Right kidney (tissue), 9 donors: ENCODE data around the gene HMGCL.
"Not testable (repeated sequence)": the region's sequence is repeated elsewhere in the genome, so short reads cannot be mapped to it uniquely, and the experiment has no call there.

Experiments used
- DNase-seq: peaks from one replicate; pipeline ENCODE4 v3.0.0-alpha.2; 2016
- long read RNA-seq, 8 donors: transcript quantifications; one replicate each; lab custom pipeline, GENCODE V29; 2026

HMGCL gene
- long read RNA-seq, donor 1, transcript HMGCL-203 (9 exons, 1,600 nt), result major isoform, 34 of 36 reads
- long read RNA-seq, donor 1, partial matches to known transcripts, result 0 of 36 reads
- long read RNA-seq, donor 1, other reads (novel, unspliced or antisense), result 0 of 36 reads
- long read RNA-seq, donor 2, transcript HMGCL-203 (9 exons, 1,600 nt), result major isoform, 16 of 18 reads
- long read RNA-seq, donor 2, partial matches to known transcripts, result 0 of 18 reads
- long read RNA-seq, donor 2, other reads (novel, unspliced or antisense), result 0 of 18 reads
- long read RNA-seq, donor 3, transcript HMGCL-203 (9 exons, 1,600 nt), result major isoform, 23 of 23 reads
- long read RNA-seq, donor 3, partial matches to known transcripts, result 0 of 23 reads
- long read RNA-seq, donor 3, other reads (novel, unspliced or antisense), result 0 of 23 reads
- long read RNA-seq, donor 4, transcript HMGCL-203 (9 exons, 1,600 nt), result major isoform, 18 of 19 reads
- long read RNA-seq, donor 4, partial matches to known transcripts, result 0 of 19 reads
- long read RNA-seq, donor 4, other reads (novel, unspliced or antisense), result 0 of 19 reads
- long read RNA-seq, donor 5, transcript HMGCL-203 (9 exons, 1,600 nt), result major isoform, 24 of 30 reads
- long read RNA-seq, donor 5, partial matches to known transcripts, result 6 of 30 reads
- long read RNA-seq, donor 5, other reads (novel, unspliced or antisense), result 0 of 30 reads
- long read RNA-seq, donor 6, transcript HMGCL-203 (9 exons, 1,600 nt), result major isoform, 32 of 33 reads
- long read RNA-seq, donor 6, partial matches to known transcripts, result 0 of 33 reads
- long read RNA-seq, donor 6, other reads (novel, unspliced or antisense), result 0 of 33 reads
- long read RNA-seq, donor 7, transcript HMGCL-203 (9 exons, 1,600 nt), result major isoform, 33 of 50 reads
- long read RNA-seq, donor 7, partial matches to known transcripts, result 16 of 50 reads
- long read RNA-seq, donor 7, other reads (novel, unspliced or antisense), result 0 of 50 reads
- long read RNA-seq, donor 8, transcript HMGCL-203 (9 exons, 1,600 nt), result major isoform, 42 of 43 reads
- long read RNA-seq, donor 8, partial matches to known transcripts, result 0 of 43 reads
- long read RNA-seq, donor 8, other reads (novel, unspliced or antisense), result 0 of 43 reads

- DNase-seq, result peak; percentile 87
Observed at GRCh38 chr1:23825076-23825761, at the start of gene HMGCL. Gene HMGCL (minus strand): TSS chr1:23825429. CDS start chr1:23825415, 14 bp downstream.

- DNase-seq, result no peak
Observed at GRCh38 chr1:23872421-23872820, 47.2 kb upstream of the HMGCL start.

DNA sequence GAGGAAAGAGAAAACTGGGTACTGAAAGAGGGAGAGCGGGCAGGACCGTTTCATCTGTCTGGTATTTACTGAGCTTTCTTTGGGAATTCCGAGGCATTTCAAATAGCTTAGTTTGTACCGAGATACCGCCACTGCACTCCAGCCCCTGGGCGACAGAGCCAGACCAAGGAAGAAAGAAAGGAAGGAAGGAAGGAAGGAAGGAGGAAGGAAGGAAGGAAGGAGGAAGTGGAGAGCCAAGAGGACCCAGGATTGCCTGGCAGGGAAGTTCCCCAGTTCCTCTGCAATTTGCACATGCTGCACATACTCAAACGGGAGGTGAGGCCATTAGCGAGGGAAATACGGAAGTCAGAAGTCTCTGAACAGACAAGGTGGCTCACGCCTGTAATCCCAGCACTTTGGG lies 43.8 kb upstream of the HMGCL start:
- DNase-seq, result no peak

GRCh38 chr1:23868557-23869016 lies 43.4 kb upstream of the HMGCL start:
- DNase-seq, result no peak

GRCh38 chr1:23867895-23868556 lies 42.8 kb upstream of the HMGCL start, which contains the start of gene FUCA1:
Gene FUCA1 (minus strand): TSS chr1:23868290. CDS start chr1:23868286, 4 bp downstream.
- DNase-seq, result peak; percentile 90

DNA sequence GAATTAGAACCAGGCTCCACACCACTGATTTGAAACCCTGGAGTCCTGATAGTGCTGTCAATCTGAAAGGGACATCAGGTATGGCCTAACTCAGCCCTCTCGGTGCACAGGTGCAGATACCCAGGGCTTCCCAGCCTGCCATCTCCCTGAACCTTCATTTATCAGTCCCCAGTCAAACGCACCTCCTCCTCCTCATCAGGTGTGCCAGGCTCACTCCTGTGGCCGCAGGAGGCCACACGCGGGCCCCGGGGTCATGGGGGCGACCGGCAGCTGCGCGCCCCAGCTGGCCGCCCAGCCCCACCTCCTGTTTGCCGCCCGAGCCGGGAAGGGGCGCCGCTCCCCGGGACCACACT lies 42.3 kb upstream of the HMGCL start:
- DNase-seq, result no peak

- no peak for DNase-seq
Observed at GRCh38 chr1:23865543-23865930, 40.3 kb upstream of the HMGCL start.

DNA sequence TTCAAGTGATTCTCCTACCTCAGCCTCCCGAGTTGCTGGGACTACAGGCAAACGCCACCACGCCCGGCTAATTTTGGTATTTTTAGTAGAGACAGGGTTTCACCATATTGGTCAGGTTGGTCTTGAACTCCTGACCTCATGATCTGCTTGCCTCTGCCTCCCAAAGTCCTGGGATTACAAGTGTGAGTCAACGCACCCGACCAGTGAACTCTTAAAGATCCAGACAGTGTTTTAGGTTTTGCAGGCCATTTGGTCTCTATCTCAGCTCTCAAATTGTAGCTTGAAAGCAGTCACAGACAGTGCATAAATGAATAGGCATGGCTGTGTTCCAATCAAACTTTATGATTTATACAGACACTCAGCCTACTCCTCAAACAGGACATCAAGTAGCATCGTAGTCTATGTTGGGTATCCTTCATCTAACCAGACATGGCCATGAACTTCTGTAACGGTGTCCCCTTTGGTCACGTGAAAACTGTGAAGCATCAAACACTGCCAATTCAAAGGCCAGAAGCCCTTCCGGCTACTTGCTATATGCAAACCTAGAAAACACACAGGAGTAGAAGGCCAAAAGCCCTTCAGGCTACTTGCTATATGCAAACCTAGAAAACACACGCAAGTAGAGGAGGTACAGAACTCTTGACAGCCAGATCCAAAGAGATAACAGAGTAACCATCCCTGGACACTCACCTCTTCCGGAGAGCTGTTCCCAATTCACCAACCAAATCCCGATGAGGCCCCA lies 39.7 kb upstream of the HMGCL start:
- no peak for DNase-seq

DNA sequence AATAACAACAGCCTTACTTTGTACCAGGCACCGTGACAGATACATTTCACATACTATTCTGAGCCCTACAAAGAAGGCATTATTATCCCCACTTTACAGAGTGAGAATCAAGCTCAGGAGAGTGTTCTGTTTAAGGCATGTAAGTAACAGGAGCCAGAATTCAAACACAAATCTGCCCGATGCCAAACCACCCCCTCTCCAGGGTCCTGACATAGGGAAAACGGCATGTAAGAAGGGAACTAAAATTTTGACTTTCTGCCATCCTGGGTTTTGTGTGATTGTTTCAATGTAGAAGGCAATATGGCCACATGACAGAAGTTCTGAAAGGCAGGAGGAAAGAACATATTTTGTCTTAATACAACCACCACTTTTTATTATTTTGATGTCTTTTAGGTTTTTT lies 37.4 kb upstream of the HMGCL start:
- DNase-seq, result no peak

DNA sequence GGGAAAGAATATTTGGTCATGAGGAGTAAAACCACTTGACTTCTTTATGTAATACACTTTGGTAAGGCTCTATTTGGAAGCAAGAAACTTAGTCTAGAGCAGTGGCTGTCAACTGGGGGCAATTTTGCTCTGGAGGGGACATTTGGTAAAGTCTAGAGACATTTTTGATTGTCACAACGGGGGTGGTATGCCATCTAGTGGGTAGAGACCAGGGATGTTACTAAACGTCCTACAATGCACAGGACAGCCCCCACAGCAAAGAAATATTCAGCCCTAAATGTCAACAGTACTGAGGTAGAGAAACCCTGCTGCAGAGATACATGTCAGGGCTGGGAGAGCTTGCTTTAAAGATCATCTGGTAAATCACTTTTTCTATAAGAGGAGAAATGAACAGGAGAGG lies 29.3 kb upstream of the HMGCL start:
- DNase-seq, result no peak

DNA sequence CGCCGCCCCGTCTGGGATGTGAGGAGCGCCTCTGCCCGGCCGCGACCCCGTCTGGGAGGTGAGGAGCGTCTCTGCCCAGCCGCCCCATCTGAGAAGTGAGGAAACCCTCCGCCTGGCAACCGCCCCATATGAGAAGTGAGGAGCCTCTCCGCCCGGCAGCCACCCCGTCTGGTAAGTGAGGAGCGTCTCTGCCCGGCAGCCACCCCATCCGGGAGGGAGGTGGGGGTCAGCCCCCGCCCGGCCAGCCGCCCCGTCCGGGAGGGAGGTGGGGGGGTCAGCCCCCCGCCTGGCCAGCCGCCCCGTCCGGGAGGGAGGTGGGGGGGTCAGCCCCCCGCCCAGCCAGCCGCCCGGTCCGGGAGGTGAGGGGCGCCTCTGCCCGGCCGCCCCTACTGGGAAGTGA lies 27.9 kb upstream of the HMGCL start:
- not testable (repeated sequence) for DNase-seq

- DNase-seq, result not testable (repeated sequence)
Observed at GRCh38 chr1:23851406-23851805, 26.2 kb upstream of the HMGCL start.

DNA sequence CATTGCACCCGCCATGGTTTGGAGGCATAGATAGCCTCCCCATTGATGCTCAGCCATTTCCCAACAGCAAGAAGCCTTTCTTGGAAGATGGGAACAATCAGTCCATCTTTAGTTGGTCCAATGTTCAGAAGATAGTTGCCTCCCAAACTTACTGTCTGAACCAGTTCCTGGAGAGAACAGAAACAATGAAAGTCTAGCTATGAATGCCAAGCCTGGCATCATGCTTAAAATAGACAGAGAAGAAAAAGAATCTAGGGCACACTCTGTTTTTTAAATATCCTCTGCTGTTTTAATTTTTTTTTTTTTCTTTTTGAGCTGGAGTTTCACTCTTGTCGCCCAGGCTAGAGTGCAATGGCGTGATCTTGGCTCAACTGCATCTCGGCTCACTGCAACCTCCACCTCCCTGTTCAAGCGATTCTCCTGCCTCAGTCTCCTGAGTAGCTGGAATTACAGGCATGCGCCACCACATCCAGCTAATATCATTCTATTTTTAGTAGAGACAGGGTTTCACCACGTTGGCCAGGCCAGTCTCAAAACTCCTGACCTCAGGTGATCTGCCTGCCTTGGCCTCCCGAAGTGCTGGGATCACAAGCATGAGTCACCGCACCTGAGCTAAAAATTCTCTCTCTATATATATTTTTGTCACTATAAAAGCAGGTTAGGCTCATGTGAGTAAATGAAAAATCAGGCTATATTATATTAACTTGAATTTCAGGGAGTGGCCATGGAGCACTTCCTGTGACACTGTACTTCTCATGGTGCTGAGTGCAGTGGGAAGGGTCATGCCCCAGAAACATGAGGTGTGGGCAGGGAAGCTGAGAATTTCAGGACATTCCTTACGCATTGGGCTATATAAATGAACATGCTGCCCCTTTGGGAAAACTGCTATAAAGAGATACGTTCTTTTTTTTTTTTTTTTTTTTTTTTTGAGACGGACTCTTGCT lies 23.7 kb upstream of the HMGCL start:
- DNase-seq, result no peak

DNA sequence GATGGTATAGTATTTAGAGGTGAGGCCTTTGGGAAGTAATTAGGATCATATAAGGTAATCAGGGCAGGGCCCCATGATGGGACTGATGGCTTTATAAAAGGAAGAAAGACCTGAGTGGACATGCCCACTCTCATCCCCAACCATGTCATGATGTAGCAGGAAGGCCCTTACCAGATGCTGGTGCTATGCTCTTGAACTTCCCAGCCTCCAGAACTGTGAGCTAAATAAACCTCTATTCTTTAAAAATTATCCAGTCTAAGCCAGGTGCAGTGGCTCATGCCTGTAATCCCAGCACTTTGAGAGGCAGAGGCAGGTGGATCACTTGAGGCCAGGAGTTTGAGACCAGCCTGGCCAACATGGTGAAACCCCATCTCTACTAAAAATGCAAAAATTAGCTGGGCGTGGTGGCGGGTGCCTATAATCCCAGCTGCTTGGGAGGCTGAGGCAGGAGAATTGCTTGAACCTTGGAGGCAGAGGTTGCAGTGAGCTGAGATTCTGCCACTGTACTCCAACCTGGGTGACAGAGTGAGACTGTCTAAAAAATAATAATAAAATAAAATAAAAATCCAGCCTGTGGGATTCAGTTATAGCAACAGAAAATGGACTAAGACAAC lies 22.4 kb upstream of the HMGCL start:
- not testable (repeated sequence) for DNase-seq

GRCh38 chr1:23845163-23845562 lies 19.9 kb upstream of the HMGCL start:
- no peak for DNase-seq

DNA sequence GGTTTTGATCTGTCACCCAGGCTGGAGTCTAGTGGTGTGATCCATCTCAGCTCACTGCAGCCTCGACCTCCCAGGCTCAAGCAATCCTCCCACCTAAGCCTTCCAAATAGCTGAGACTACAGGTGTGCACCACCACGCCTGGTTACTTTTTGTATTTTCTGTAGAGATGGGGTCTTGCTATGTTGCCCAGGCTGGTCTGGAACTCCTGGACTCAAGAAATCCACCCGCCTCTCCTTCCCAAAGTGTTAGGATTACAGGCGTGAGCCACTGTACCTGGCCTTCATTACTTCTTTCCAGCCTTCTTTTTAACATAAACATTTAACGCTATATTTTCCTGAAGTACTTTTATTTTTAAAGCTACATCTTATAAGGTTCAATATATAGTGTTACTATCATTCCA lies 18.4 kb upstream of the HMGCL start:
- no peak for DNase-seq

DNA sequence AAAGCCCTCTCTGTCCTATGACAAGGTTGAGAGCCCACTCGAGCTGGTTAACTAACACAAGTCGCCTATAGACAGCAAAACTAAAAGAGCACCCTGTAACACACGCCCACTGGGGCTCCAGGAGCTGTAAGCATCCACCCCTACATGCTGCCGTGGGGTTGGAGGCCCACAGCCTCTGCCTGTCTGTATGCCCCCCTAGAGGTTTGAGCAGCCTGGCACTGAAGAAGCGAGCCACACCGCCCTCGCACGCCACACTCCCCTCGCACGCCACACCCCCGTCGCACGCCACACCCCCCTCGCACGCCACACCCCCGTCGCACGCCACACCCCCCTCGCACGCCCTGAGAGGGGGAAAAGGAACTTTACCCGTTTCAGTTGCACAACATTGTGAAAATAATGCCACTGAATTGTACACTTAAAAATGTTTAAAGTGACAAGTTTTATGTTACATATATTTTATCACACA lies 13.2 kb upstream of the HMGCL start:
- peak; percentile 68 for DNase-seq

GRCh38 chr1:23837908-23838307 lies 12.7 kb upstream of the HMGCL start:
- DNase-seq, result no peak

- DNase-seq, result no peak
Observed at GRCh38 chr1:23836037-23836436, 10.8 kb upstream of the HMGCL start.
